ENCODE results near the gene FKBP1A. TPM values are rescaled to one million over a fixed set of nuclear protein-coding genes. Genes with fewer than 3 reads are reported as not detected.

Gene FKBP1A
- total RNA-seq, 1 donor from 2014 or later = 269 TPM

DNA sequence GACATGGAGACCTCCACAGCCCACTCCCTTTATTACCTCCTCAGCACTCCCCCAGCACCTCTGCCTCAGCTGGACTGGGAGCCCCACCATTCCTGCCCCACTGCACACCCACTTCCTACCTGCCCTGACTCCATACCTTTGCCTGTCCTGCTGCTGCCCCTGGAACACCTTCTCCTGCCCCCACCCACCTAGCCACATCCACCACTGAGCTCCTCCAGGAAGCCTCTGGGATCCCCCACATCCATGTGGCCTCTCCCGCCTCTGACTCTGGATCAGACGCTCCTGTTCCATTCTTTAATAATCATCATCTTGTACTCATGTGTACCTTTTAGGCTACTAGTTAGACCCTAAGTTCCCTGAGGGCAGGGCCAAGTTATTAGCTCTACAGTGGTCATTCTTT is 61.8 kb downstream of the FKBP1A start:
- DNase-seq = no peak

DNA sequence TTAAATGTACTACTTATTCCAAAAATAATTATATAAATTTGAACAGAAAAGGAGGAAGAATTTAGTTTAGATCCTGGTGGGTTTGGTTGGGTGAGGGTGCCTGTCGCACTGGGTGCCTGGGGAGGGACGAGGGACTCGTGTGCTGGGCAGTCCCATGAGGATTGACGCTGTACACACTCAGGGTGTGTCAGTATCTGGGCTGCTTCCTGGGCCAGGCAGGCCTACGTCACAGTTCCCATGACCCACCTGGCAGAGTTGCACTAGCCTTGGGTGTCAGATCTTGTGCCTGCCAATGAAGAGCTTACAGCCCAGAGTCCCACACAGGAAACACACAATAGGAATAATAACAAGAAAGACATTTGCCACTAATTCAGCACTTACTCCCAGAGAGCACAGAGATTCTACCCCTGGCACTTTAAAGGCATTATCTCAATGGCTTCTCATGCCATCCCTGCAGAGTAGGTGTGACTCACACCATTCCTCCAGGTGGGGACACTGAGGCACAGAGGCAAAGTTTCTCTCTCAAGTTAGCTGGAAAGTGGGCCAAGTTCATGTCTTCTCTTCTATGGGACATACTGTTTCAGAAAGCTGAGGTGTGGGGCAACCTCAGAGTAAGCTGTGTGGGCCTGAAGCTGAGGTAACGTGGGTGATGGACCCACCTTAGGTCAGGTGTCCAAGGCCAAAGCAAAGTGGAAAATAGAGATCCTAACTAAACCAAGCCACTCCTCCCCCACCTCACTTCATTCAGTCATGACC is 62.6 kb downstream of the FKBP1A start:
- peak; percentile 45 for DNase-seq

DNA sequence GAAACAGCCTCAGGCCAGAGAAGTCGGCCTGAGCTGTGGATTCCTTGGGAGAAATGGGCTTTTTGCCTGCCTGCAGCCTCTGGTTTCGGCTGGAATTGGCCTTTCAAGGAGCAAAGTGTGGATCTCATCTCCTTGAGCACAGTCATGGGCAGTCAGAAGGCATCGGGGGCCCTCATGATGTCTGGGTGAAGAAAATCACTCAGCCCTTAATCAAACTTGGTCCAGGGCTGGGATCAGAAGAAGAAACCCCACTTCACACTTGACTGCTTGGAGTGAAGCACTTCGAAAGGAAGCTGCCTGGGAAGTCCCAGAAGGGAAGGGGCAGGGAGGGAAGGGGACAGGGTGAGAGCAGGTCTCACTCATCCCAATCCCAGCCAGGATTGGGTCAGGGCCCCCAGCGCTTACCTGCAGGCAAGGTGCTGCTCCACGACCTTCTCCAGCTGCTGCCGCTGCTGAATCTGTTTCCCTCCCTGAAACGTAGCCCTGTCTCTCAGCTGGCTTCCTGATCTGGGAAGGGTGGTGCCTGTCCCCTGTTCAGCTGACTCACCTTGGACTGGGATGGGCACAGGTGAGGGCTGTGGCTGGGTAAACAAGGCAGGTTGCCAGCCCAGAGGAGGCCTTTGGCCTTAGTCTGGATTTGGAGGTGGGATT is 64.0 kb downstream of the FKBP1A start, which contains the start of gene SDCBP2:
SDCBP2 (minus strand) TSS at position 460 of the 651 bp plus-strand sequence. CDS start 8,723 bp downstream, outside the sequence.
- no peak for DNase-seq

DNA sequence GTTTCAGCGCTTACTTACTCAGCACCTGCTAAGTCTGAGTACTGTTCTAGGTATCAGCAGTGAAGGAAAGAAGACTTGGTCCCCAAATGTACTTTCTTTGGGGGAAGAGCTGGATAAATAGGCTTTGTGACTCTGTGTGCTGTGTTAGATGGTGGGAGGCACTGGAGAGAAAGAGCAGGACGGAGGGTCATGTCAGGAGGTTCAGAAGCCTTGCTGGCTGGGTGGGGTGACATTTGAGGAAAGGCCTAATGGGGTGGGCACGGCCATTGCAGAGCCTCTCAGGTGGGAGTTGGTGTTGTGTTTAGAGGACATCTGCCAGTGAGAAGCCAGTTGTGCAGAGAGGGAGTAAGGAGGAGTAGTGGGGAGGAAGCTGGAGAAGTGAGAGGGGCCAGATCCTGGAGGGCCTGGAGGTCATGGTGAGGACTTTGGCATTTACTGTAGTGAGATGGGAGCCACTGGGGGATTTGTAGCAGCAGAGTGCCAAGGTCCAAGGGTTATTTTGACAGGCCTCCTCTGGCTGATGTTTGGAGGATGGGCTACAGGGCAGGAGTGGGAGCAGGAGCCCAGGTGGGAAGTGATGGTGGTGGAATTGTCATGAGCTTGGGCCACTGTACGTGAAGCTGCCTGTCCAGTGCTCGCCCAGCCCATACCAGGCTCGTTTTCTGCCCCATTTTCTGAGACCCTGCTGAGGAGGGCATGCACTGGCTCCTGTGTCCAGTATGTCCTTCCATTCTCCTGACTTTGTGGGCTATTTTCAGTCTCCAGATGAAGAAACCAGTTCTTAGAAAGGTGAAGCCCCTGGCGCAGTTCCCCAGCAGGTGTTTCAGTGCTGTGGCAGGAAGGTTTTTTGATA is 64.8 kb downstream of the FKBP1A start:
- no peak for DNase-seq

DNA sequence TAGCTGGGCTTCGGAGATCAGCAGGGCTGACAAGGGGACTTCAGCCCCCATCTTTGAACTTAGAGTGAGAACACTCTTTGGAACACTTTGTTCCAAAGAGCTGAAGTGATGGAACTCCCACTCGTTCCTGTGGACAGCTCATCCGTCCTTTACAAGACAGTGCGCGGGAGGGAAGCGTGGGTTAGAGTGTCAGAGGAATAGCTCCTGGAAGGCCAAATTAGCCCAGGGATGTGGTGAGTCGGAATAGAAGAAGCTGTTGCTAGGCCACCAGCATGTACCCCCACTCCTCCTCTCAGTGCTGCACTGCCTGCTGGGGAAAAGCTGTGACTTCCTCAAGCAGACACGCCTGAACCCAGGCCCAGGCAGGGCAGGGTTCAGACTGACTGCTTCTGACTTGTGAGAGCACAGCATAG is 65.6 kb downstream of the FKBP1A start:
- peak; percentile 53 for DNase-seq

DNA sequence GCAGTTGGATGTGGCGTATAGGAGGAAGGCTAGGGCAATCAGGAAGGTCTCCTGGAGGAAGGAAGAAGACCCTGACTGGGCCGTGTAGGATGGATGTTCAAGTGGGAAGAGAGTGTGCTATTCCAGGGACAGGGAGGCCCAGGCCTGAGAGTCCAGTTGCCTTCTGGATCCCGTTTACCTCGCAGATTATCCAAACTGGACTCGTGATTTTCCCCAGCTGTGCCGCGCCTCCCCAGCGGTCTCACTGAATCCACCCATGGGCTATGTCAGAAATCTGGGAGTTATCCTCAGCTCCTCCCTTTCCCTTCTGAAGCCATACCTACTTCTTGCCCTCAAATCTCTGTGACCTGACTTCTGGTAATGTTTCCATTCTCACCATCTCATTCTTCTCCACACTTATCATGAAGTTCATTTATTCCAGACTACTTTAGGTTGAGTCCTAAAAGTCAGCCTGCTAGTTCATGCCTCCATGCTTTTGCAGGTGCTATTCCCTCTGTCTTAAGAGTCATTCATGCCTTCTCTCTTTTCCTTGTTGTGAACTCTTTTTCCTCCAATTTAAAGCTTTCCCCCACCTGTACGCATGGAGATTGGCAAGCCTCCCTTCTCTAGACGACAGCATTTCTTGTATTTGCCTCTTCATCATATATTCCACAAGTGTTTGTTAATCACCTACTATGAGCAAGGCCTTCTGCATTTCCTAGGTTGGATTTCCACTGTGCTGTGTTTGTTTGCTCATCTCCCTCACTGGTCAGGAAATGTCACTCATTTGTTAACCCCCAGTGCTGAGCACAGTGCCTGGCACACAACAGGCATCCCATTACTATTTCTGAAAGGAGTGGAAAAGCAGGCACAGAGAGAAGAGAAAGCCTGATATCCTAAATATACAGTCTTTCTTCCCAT is 66.6 kb downstream of the FKBP1A start:
- DNase-seq = peak; percentile 60

DNA sequence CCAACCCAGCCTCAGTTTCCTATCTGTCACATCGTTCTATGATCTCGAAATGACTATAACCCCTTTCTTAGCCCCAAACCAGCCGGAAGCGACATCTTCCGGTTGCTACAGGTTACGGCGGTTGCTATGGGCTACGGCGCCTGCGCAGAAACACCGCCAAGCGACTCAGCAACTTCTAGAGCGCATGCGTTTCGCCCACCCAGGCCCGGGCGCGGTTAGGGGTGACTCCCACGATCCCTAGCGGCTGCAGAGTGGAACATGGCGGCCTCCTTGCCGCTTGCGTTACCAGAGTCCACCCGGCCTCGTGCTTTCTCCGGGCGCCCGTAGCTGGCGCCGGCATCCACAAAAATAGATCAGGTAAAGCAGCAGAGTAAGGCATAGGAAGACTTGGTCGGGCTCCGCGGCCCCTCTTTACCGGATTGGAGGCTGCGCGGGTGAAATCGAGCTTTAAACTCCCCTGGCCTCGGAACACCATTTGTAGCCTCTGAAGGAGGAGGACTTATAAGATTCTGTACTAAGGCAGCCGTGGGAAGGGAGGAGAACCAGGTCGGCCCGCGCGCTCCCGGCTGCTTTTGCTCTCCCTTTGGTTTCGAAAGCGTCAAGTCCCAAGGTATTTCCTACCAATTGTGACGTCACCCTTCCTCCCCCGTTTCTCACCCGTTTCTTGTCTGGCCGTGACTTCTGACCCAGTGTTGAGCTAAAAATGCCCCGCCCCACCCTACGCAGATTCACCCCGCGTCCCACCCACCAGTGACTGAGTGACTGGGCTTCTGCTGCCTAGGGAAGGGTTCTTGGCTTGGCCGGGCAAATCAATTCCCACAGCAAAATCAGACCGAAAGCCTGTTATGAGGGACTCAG is 67.5 kb downstream of the FKBP1A start:
- DNase-seq = peak; percentile 98

DNA sequence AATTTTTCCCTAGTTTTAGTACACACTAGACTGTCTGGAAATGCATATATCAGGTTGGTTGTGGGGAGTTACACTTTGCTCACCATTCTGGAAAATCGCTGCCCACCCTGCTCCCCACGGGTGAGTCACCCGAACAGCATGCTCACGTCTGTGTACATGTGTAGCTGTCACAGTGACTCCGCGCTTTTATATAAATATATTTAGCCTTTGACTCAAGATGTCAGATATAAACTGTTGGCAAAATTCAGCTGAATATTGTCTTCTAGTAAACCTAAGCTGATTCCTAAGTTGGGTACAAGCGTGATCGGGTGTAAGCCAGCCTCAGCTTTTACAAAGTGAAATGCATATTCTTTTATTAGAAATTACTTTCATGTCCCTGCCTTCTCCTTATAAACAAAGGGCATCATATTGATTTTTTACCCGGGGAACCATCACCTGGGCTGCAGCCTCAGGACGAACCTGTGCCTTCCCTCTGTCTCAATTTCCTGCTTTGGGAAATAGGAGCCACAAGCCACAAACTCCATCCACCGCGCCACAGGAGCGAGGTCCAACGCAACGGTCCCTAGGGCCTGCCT is 68.2 kb downstream of the FKBP1A start:
- DNase-seq = peak; percentile 81

DNA sequence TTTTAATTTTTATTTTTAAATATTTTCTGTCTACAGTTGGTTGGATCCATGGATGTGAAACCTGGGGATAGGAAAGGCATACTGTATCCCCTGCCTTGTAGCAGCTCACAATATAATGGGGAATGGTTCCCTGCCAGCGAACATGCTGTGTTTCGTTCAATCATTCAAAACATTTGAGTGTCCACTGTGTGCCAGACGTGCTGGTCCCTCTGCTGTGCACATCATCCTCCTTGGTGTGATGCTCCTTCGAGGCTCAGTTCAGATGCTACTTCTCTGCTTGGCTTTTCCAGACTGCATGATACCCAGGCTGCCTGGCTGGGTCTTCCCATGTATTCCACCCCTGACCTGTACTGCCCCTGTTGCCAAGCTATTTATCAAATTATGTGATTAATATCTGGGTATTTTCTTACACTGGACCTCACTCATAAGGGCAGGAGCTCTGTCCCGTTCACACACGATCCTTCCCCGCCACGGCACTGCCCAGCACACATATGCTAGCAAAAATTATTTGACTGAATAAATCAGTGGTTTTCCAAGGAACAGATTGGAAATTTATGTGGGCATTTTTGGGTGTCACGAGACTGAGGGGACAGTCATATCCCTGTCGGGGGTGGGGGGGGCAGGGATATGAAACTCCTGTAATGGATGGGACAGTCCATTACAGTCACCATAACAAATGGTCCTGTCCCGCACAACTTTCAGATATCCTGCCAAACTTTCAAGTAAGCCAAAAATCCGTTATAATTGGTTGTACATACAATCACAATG is 68.8 kb downstream of the FKBP1A start:
- DNase-seq = no peak

DNA sequence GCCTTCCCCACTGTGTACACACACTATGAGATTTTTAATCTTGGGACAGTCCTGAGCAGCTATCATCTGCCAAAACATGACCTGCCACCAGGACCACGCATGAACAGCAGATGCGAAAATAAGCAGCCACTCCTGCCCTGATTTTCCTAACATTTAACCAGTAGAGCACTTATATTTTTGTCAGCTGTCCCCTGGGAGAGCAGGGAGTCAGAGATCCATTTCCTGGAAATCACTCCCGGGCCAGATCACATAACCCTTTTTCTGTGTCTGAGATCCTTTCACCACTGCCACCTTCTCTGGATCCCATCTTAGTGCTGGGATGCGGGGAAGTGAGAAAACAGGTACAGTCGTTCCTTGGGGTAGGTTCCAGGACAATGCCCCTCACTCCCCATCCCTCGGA is 69.6 kb downstream of the FKBP1A start:
- peak; percentile 58 for DNase-seq

DNA sequence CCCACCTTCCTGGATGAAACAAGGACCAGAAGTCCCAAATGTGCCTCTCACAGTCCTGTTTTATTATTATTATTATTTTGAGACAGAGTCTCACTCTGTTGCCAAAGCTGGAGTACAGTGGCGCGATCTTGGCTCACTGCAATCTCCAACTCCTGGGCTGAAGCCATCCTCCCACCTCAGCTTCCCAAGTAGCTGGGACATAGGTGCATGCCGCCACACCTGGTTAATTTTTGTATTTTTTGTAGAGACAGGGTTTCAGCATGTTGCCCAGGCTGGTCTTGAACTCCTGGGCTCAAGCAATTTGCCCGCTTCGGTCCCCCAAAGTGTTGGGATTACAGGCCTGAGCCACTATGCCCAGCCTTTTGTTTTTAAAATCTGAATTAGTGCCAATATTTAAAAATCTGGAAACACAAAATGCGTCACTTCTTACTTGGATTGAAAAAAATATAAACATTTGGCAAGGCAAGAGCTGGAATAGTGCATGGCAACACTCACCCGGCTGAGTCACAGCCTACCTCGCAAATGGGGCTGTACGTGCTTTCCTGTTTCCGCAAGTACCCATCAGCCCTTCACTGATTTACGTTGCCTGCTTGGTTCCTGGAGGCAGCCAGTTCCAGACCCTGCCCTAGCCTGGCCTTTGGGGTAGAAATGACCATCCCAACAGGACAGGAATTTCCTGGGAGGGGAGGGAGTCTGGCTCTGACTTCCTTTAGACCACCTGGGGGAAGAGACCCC is 70.2 kb downstream of the FKBP1A start:
- peak; percentile 99 for DNase-seq

DNA sequence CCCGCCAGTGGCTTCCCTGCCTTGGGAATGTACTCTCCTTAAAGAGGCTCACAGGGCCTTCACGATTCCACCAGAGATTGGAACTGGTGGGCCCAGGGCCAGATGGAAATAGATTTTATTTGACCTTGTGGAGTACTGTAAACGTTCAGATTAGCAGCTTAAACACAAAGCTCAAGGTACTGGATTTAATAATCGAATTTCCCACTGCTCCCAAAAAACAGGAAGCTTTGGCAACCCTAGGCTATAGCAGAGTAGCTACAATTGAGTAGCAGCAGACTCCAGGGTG is 71.3 kb downstream of the FKBP1A start:
- DNase-seq = no peak

DNA sequence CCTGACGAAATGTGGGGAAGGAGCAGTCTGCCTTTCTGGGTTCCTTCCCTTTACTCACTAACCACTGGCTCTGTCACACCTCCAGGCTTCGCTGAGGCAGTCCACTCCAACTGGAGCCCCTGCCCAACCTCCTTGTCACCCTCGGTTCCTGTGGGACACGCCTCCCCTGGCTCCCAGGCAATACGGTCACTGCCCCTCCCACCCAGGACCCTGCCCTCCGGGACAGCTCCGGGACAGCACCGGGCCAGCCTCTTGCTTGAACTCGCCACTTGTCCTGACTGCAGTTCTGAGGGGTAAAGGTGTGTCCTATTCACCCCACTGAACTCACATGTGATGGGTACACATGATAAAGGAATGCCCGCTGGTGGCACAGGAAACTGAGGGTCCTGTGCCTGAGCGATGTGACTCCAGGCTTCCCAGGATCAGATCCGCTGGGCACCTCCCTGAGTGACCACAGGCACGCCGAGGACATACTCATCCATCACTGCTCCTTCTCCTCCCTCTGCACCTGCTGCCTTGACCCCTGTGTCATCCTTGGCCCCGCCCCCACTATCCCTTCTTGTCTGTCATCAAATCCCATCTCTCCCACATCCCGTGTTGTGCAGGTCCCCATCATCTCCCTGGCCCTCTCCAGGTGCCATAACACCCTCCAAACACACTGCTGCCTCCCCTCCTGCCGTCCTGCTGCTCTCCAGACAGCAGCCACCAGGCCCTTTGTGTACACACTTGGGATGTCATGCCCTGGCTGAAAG is 71.8 kb downstream of the FKBP1A start:
- no peak for DNase-seq

DNA sequence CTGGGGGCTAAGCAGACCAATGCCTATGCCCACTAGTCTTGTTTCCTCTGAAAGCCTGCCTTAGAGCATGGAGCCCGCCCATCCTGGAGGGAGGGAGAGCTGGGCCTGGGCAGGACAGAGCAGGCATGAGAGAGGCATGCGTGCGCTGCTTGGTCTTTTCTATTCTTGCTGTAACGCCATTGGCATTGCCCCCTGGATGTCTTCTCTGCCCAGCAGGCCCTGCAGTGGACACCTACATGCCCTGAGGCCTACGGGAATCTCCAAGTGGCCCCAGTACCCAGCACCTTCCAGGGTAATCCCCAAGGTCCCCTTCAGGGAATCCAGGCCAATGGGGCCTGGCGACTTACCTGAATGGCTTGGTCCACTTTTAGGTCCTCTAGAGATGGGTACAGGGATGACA is 72.8 kb downstream of the FKBP1A start:
- DNase-seq = no peak

DNA sequence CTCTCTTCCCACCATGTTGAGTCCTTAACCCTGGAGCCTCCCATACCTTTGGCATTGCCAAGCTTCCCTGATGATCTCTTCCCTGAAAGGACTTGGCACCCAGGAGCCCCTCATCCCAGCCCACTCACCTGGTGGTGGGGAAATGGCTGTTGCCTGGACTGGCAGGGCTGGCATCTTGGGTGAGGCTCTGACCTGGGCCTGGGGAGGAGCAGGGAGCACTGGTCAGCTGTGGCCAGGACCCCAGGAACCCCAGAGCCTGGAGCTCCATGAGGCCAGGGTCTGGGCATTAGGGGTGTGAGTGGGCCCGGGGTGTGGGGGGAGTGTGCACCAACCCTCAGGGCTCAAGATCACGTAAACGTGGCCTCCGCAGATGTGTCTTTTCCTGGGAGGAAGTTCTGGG is 73.4 kb downstream of the FKBP1A start:
- DNase-seq = no peak

DNA sequence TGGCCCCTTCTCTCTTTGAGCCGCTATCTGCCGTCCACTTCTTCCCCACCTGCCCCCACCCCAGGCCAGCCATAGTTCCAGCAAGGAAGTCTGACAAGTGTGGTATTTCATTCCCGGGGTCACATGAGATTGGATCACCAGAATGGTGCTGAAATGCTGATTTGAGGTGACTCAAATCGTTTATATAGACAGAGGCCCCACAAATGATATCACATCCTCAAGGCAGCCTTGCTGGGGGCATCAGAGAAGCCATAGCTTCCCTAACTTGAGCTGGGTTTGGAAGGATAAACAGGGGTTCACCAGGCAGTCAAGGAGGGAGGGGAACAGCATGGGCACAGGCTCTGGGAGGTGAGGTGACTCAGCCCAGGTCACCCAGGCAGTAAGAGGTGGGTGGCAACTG is 73.8 kb downstream of the FKBP1A start:
- DNase-seq = no peak

Measured in dermis blood vessel endothelial cell (primary cell).